ENCODE measurements around the gene DCANP1.
"Not testable (repeated sequence)": the region's sequence is repeated elsewhere in the genome, so short reads cannot be mapped to it uniquely, and the experiment has no call there.

Gene DCANP1, protein sequence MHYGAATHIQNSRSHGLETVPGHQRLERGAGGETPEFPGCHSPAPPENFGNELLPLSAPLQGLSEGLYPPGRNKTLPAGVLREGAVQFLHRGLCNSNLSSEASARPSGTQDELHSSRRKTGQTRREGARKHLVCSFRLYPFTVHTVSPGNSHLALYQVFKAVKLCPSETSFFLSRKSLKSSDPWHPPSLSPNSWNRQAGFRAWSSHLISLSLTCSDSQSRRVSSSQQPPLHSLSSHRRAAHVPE

DNA sequence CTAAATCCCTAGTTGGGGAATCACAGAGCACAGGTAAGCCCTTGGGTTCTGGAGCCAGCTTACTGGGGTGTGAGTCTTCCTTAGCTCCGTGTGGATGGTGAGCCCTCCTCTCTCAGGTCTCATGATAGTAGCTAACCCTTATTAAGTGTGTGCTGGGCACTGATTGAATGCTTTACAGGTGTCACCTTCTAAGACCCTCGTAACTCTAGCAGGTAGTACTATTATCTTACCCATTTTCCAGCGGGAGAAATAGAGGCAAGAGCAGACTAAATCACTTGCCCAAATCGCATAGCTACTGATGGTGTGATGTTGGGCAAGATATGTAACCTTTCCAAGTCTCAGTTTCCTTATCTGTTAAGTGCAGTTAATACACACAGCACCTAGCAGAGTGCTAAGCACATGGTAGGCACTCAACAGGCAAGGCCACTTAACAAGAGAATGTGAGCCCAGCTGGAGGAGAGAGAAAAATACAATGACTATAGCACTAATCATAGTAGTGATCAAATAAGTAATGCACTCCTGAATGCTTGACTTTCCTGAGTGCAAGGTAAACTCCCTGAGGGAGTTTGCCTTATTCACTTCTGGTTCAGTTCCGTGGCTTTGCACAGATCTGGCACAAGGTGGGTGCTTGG, at the start of gene DCANP1:
DCANP1 (minus strand) TSS at position 51 of the 632 bp plus-strand sequence. CDS start 240 bp downstream, outside the sequence.
- DNase-seq (ENCODE audit: extremely low read depth in 1 of 2, low read depth in 1 of 2): no peak

DNA sequence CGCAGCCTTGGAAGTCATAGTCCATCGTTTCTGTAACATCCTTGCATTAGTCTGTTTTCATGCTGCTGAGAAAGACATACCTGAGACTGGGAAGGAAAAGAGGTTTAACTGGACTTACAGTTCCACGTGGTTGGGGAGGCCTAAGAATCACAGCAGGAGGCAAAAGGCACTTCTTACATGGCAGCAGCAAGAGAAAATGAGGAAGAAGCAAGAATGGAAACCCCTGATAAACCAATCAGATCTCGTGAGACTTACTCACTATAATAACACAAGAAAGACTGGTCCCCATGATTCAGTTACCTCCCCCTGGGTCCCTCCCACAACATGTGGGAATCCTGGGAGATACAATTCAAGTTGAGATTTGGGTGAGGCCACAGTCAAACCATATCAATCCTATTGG, 48.4 kb upstream of the DCANP1 start:
- not testable (repeated sequence) for DNase-seq (ENCODE audit: extremely low read depth in 1 of 2, low read depth in 1 of 2)

DNA sequence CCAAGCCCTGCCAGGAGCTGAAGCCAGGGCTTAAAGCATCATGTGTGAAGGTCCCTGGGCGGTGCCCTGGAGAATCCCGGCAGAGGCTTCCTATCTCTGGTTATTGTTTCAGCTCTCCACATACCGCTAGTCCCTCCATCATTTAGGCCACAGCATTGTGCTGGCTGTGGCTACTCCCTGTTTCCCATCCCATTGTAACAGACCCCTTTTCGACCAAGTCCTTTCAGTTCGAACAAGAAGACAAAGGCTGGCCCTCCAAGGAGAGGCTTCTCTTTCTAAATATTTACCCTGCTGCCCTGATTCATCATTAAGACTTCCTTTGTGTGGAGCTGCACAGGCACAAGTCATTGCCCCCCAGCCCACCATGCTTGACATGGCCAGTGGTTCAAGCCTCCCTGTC, 47.0 kb upstream of the DCANP1 start:
- no peak for DNase-seq (ENCODE audit: extremely low read depth in 1 of 2, low read depth in 1 of 2)

DNA sequence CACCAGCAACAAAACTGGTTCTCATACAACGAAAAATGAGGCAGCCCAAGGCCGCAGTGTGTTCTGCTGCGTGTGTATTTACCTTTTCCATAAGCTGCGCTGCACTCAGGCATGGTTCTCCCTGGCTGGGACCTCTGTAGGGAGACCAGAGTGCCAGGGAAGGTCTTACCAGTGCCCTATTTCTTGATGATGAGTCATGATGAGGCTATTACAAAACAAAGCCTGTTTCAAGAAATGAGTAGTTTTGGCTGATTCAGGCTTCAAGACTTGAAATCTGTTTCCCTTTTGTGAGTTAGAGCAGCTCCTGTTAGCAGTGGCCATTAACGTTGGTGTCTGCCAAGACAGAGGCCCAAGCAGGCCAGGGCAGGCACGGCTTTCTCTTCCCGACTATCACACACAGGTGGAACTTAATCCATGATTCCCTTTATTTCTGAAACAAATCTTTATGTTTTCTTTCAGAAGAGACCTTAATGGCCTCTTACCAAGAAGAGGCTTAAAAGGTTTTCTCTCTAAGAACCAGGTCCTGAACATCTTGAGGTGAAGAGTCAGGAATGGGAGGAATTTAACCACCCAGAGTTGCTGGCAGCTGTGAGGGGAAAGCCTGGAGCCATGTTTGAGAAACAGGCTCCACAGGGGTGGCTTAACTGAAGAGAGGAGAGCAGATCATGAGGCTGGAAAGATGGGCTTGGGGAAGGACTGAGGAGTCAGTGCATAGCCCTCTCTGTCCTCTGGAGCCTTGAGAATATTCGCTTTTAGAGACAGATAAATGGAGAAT, 46.4 kb upstream of the DCANP1 start:
- no peak for DNase-seq (ENCODE audit: extremely low read depth in 1 of 2, low read depth in 1 of 2)

DNA sequence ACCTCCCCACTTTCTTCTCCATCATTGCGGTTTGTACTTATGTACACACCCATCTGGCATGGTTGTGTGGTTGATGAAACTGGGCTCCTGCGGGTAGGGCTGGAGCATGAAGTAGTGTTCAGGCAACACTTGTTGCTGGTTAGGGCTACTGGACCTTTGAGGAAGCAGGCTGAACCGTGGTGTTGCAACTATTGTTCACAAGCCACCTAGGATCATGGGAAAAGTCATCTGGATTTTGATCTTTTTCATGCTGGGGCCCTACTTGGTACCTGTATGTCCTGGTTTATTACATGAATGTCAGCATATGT, 45.1 kb upstream of the DCANP1 start:
- no peak for DNase-seq (ENCODE audit: extremely low read depth in 1 of 2, low read depth in 1 of 2)

DNA sequence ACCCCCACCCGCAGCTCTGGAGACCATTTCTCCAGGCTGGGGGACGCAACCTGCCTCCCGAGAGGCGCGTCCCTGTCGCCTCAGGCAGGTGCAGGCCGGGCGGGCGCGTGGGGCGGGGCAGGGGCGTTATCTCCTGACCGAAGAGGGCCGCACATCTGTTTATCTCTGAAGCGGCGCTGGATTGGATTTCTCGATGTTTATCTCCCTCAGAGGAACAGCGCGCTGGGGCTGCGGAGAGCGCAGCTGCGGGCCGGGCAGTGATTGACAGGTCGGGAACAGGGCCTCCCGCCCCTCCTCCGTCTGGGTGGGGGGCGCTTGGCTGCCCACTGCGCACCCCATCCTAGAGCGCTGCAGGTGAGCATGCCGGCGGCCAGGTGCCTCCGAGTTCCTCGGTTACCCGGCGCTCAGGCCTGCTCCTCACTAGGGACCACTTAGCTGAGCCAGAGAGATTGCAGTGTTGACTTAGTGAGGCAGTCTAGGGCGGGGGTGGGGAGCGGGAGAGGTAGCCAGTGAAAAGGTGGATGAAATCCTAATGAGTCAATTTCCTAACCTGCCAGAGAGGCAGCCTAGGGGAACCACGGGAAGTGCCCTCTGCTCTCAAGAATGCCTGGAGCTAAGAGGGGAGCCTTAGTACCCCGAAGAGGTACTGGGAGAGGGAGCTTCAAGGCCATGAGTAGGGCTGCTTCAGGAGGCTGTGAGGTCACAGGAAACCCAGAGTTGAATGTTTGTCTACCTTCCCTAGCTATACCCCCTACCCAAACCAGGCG, 44.6 kb upstream of the DCANP1 start:
- DNase-seq (ENCODE audit: extremely low read depth in 1 of 2, low read depth in 1 of 2): no peak

DNA sequence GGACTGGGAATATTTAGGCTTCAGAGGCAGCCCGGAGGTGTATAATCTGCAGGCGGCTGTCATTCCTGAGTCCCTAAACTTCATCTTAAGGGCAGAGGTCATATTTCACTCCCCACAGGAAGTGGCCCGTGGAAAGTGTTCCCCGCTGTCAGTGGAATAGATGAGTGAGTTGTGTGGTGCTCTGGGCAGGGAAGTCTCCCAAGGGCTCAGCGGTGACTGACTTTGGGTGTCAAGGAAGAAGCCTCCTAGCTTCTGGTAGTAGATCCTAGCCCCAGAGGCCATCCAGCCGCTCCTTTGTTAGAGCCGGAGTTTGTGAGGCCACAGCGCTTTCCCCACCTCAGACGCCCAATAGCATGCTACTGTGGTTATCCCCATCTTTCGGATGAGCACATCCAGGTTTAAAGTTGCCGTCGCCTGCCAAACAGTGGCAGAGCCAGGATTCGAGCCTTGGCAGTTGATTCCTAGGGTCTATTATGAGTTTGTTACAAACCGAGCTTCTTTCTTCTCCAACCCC, 43.9 kb upstream of the DCANP1 start:
- no peak for DNase-seq (ENCODE audit: extremely low read depth in 1 of 2, low read depth in 1 of 2)

DNA sequence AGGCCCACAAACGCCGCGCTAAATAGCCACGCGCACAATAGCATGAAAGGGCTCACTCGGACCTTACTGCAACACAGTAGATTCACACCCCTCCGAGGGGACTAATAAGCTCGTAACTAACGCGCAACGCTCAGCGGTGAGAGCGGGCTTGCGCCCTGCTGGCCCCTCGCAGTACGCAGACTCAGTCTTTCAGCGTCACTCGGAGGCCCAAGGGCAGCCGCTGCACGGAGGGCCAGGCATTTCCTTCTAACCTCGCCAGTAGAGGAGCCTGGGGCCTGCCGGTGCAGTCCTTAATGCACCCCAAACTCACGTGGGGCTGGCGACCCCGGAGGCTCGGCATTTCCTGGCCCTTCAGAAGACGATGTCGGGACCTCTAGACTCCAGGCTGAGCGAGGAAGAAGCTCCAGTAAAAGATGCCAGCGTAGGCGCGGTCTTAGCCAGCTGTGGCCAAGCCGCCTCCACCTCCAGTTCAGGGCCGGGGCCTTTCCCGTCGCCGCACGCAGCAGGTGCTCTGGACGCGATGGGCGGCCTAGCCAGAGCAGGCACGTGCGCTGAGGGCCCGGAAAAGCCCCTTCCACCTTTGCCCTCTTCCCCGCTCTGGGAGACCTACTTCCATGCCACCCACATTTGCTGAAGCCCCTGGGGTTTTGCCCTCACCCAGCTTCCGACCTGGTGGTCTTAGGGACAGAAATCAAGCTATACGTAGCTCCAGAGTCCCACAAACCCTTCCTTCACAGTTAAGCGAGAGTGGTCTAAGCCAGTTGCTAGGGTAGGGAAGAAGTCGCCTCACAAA, 43.3 kb upstream of the DCANP1 start:
- DNase-seq (ENCODE audit: extremely low read depth in 1 of 2, low read depth in 1 of 2): no peak

DNA sequence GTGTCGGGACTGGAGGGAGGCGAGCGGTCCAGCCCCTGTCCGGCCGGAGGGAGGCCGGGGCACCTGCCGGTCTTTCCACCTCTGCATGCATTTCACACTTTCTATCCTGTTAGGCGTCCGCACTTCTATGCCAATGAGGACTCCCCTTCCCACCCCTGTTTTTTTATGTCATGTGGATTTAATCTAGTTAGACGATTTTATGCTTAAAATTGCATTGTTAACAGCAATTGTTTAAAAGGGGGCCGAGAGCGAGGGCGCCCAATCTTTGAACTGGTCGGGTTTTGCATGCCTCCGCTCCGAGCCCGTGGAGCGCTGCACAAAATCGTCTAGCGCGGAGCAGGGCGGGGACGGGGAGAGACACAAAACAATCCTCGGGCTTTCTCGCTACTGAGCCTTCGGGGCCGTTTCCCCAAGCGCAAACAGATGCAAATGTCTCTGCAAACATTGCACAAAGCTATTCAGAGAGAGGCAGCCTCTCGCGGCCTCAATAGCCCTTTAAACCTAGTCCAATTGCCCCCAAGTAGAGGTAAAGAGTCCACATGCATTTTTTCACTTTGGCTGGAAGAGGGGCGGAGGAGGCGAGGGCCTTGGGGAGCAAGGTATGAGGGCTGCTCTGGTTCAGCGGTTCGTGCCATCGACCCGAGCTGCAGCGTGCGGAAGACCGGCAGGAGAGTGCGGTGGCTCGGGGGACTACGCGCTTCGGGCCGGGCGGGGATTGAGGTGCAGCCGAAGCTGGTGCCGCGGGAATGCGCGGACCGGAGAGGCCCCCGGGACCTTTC, 42.5 kb upstream of the DCANP1 start:
- no peak for DNase-seq (ENCODE audit: extremely low read depth in 1 of 2, low read depth in 1 of 2)

DNA sequence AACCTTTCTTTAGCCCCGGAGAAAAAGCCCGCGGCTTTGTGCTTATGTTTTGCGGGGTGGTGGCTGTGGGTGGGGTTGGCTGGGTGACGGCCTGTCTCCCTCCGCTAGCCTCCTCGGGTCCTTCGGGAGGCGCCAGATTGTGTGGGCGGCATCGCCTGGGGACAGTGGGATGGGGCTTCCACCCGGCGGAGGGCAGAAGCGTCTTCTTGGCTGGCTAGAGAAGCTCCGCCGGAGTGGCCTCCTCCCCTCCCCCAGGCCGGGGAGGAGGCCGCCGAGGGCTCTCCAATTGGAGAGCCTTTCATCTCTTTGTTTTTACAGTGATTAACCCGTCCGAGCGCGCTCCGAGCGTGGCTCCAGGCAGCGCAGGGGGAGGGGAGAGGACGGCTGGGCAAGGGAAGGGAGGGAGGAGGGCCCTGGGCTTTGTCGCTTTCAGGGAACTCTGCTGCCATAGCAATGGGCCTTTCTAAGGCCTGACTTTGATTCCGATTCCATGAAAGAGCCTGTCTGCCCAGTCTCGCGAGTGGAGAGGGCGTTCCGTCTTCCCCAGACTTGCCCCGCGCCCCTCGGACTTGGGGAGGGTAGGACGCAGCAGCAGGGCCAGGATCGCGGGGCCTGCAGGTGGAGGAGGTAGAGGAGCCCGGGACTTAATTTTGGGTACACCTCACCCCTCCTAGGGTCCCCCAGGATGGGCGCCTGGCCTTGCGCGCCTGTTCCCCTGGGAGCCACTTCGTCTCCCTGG, 41.7 kb upstream of the DCANP1 start:
- DNase-seq (ENCODE audit: extremely low read depth in 1 of 2, low read depth in 1 of 2): no peak

DNA sequence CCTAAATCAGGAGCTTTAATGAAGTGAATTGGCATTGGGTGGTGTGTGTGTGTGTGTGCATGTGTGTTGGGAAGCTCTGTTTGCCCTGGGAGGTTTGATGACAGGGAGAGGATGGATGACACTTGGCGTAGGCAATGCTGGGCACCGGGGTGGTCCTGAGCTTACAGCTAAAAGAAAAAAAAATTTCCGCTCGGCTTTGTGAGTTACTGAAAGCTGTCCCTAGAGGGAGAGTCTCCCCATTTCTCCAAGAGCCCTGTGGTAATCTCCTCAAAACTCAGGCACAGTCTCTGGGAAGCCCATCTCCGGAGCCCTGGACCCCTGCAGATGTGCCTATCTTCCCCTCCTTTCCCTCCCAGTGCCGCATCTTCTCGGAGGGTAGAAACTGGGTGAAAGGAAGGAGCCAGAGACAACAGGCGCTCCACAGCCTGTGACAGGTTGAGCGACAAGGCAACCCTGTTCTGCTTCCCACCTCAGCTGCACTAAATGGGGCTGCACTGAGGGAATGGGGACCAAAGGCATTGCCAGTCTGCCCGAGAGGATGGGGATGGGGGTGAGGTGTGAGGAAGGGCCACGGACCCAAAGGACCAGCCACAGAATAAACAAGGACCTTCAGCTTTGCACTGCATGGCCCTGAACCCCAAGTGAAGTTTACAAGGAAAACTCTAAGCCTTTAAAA, 40.8 kb upstream of the DCANP1 start:
- DNase-seq (ENCODE audit: extremely low read depth in 1 of 2, low read depth in 1 of 2): no peak

DNA sequence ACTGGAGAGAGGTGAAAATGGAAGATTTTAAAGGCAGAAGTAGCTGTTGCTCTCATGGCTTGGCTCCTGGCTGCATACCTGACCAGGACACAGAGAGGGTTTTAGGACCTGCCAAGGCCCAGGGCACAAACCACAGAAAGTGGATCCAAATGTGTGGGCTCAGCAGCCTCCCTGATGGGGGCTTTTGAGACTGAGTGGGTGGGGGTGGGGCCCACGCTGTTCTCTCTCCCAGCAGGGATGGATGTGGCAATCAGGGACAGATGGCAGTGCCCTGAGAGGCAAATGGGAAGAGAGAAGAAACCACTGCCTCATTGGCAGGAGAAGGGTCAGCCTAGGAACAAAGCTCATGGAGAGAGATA, 39.9 kb upstream of the DCANP1 start:
- DNase-seq (ENCODE audit: extremely low read depth in 1 of 2, low read depth in 1 of 2): no peak

DNA sequence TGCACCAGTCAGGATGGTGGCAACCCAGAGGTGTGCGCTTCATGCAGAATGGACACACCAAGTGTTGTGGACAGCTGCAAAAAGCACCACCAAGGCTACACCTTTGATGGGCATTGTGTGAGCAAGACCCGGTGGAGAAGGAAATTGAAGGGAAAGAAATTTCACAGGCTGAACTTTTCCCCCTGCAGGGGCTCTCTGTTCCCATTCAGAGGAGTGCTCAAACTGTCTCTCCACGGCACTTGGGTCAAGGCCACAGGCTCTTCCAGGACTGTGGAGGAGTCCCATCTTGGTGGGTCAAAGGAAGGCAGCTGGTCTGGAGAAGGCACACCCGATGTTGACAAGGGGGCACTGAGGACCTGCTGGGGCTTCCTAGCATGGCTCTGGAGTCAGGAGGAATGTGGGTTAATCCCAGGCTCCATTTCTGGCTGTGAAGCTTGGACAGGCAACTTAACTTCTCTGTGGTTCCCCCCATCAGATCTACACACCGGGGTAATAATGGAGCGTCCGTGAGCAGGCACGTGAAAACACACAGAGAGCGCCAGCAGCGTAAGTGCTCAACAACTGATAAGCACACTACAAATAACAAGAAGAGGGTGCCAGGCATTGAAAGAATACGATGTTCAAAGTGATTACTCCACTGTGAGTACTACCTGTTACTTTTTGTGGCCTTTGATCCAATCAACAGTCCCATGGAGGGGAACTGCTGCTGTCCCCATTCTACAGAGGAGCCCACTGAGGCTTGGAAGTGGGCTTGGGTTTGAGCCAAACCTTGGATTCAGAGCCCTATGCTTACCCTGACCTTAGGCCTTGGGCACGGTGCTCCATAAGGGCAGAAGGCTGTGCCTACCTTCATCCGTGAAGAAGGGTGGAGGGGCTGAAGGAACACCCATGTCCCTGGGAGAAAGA, 39.2 kb upstream of the DCANP1 start:
- no peak for DNase-seq (ENCODE audit: extremely low read depth in 1 of 2, low read depth in 1 of 2)

DNA sequence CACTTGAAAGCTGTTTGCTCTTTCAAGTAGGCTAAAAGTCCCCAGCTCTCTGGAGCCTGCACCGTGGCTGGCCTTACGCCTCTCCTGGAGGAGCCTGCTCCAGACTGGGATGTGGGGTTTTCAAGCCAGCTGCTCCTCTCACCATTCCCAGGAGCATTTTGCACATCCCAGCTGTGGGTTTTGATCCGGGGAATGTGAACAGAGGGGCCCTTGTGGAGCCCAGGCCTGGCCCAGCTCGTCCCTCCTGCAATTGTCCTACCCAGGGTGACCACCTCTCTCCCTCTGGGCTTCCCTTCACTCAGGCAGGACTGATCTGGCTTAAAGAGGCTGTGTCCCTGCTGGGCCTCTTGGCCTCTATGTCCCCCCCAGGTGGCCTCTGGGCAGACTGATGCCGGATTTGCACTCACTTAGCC, 37.5 kb upstream of the DCANP1 start:
- no peak for DNase-seq (ENCODE audit: extremely low read depth in 1 of 2, low read depth in 1 of 2)

DNA sequence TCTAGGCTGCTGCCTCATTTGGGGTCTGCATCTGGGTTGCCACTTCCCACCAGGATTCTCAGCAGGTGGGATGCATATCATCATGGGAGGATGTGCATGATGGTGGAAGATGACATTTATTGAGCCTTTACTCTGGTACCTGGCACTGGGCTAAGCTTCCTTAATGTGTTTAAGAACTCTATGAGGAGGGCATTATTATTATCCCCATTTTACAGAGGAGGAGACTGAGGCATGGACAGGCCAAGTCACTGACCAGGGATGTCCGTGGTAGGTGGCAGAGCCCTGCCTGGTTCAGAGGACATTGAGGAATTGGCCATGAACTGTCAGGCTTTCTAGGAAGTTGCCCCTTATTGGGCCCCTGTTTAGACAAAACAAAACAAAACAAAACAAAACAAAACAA, 36.1 kb upstream of the DCANP1 start:
- no peak for DNase-seq (ENCODE audit: extremely low read depth in 1 of 2, low read depth in 1 of 2)

DNA sequence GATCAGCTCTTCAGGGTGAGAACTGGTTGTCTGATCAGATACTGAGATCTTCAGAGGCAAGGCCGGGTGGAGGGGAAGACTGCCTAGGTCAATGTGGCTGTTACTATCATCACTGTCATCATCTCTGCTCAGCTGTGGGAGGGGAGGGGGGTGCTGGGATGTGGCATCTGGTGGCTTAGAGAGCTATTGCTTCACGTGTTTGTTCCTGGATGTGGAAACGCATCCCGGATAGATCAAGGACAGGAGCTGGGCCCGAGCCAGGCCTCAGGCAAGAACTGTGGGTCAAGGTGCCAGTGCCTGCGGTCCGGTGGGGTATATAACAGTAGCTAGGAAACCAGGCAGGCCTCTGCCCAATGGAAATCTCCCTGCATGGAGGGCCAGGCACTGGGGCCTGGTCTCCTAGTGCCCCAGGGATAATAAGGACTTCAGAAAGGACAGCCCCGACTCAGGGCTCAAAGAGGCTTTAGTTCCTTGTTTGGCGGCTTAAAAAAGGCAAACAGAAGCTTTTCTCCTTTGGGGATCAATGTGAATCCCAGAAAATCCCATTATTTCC, 35.3 kb upstream of the DCANP1 start:
- no peak for DNase-seq (ENCODE audit: extremely low read depth in 1 of 2, low read depth in 1 of 2)

DNA sequence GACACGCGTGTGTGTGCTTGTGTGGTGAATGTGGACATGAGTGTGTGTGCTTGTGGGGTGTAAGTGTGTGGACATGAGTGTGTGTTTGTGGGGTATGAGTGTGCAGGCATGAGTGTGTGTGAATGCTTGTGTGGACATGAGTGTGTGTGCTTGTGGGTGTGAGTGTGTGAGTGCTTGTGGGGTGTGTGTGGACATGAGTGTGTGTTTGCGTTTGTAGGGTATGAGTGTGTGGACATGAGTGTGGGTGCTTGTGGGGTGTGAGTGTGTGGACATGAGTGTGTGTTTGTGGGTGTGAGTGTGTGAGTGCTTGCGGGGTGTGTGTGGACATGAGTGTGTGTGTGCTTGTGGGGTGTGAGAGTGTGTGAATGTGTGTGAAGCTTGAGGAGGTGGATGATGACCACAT, 34.8 kb upstream of the DCANP1 start:
- DNase-seq (ENCODE audit: extremely low read depth in 1 of 2, low read depth in 1 of 2): no peak
